Stimulated activated CD8-positive, alpha-beta memory T cell treated with anti-CD3 and anti-CD28 coated beads, Interleukin-15, amount 100 ng/mL, for 1 hour (primary cell): ENCODE measurements around the gene BEND5.

Experiments
- DNase-seq: peaks from one replicate; pipeline ENCODE4 v3.0.0-alpha.2; 2020; ENCODE audit warnings: low read depth

The BEND5 gene

GRCh38 chr1:48680411-48681035, 96.2 kb downstream of the BEND5 start:
- DNase-seq = no peak

GRCh38 chr1:48679859-48680258, 96.8 kb downstream of the BEND5 start:
- DNase-seq = no peak

- DNase-seq = no peak
These were observed 97.8 kb downstream of the BEND5 start for GRCh38 chr1:48678710-48679505.
